ENCODE measurements around the gene ARMC7.
"Not testable (repeated sequence)": the region's sequence is repeated elsewhere in the genome, so short reads cannot be mapped to it uniquely, and the experiment has no call there.

Gene ARMC7

DNA sequence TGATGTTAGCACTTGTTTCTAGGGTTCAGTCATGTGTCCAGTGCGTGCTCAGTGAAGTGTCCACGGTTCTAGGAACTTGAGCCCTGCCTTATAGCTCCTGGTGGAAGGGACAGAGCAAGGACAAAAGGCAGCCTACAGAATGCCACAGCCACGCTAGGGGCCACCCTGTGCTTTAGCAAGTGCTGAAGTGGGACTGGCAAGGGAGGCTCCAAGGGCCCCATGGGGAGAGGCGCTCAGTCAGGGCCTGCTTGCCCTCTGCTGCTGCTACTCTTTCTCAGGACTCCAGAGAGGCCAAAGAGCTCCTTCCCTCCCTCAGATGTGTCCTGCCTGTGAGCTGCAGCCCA lies 15.0 kb downstream of the ARMC7 start:
- TF ChIP-seq EZH2 (IDR thresholded peaks at IDR 0.05) = no peak
- no peak for TF ChIP-seq FOXP2 (optimal IDR thresholded peaks at IDR 0.05; ENCODE audit: control extremely low read depth, extremely low read length, insufficient read depth)
- TF ChIP-seq POLR2AphosphoS5 (IDR thresholded peaks at IDR 0.05; ENCODE audit: borderline replicate concordance, low read depth, low read length) = no peak
- Histone ChIP-seq H3K36me3 (ENCODE audit: insufficient read depth, low read length) (peaks cover 6% of the 10 kb centered on the region; the same call in 1 of the 2 replicates), H3K27ac (no peak overlapping the region), H3K9ac (ENCODE audit: insufficient read length) (no peak overlapping the region), H3K9me3 (ENCODE audit: low read depth, low read length) (no peaks in the 10 kb centered on the region), H3K4me3 (no peak overlapping the region)
- no peak for DNase-seq (ENCODE audit: low read depth, low spot score)

- Histone ChIP-seq H3K9ac (ENCODE audit: insufficient read length) (no peak overlapping the region), H3K9me3 (ENCODE audit: low read depth, low read length) (no peaks in the 10 kb centered on the region), H3K36me3 (ENCODE audit: insufficient read depth, low read length) (peaks cover 7% of the 10 kb centered on the region; the same call in 1 of the 2 replicates), H3K27ac (no peak overlapping the region), H3K4me3 (no peak overlapping the region)
- TF ChIP-seq EZH2 (IDR thresholded peaks at IDR 0.05) (no peak), POLR2AphosphoS5 (IDR thresholded peaks at IDR 0.05; ENCODE audit: borderline replicate concordance, low read depth, low read length) (no peak), FOXP2 (optimal IDR thresholded peaks at IDR 0.05; ENCODE audit: control extremely low read depth, extremely low read length, insufficient read depth) (no peak)
- DNase-seq (ENCODE audit: low read depth, low spot score) = no peak
Observed at GRCh38 chr17:75125984-75126383, 16.2 kb downstream of the ARMC7 start.

DNA sequence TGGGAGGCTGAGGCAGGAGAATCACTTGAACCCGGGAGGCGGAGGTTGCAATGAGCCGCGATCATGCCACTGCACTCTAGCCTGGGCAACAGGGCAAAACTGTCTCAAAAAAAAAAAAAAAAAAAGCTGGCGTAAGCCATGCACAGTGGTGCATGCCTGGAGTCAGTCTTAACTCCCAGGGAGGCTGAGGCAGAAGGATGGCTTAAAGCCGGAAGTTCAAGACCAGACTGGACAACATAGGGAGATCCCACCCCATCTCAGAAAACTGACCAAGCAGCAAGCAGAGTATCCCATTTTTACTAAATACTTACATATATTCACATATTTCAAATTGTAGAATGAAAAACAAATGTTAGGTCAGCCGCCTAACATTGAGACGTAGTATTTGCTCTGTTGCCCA lies 17.2 kb downstream of the ARMC7 start:
- Histone ChIP-seq H3K36me3 (ENCODE audit: insufficient read depth, low read length) (peaks cover 7% of the 10 kb centered on the region; the same call in 1 of the 2 replicates), H3K4me3 (no peak overlapping the region), H3K9me3 (ENCODE audit: low read depth, low read length) (no peaks in the 10 kb centered on the region), H3K27ac (no peak overlapping the region), H3K9ac (ENCODE audit: insufficient read length) (no peak overlapping the region)
- no peak for DNase-seq (ENCODE audit: low read depth, low spot score)
- TF ChIP-seq FOXP2 (optimal IDR thresholded peaks at IDR 0.05; ENCODE audit: control extremely low read depth, extremely low read length, insufficient read depth) (no peak), EZH2 (IDR thresholded peaks at IDR 0.05) (no peak), POLR2AphosphoS5 (IDR thresholded peaks at IDR 0.05; ENCODE audit: borderline replicate concordance, low read depth, low read length) (no peak)

DNA sequence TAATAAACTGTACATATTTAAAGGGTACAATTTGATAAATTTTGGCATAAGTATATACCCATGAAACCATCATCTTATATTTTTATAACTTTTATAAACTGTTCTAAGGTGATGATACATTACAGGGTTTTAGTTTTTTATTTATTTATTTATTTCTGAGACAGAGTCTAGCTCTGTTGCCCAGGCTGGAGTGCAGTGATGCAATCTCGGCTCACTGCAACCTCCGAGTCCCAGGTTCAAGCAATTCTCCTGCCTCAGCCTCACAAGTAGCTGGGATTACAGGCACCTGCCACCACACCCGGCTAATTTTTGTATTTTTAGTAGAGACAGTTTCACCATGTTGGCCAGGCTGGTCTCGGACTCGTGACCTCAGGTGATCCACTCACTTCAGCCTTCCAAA lies 18.2 kb downstream of the ARMC7 start:
- H3K4me3 ChIP-seq; H3K36me3 ChIP-seq (ENCODE audit: insufficient read depth, low read length); DNase-seq (ENCODE audit: low read depth, low spot score); H3K9ac ChIP-seq (ENCODE audit: insufficient read length); H3K27ac ChIP-seq; H3K9me3 ChIP-seq (ENCODE audit: low read depth, low read length): not testable (repeated sequence)

GRCh38 chr17:75128694-75129505 lies 19.1 kb downstream of the ARMC7 start:
- no peak overlapping the region for H3K9ac ChIP-seq (ENCODE audit: insufficient read length)
- no peak for TF ChIP-seq FOXP2 (optimal IDR thresholded peaks at IDR 0.05; ENCODE audit: control extremely low read depth, extremely low read length, insufficient read depth)
- H3K4me3 ChIP-seq = no peak overlapping the region
- no peak for DNase-seq (ENCODE audit: low read depth, low spot score)
- H3K36me3 ChIP-seq (ENCODE audit: insufficient read depth, low read length) = peaks cover 7% of the 10 kb centered on the region; the same call in 1 of the 2 replicates
- H3K27ac ChIP-seq = no peak overlapping the region
- no peaks in the 10 kb centered on the region for H3K9me3 ChIP-seq (ENCODE audit: low read depth, low read length)

- no peaks in the 10 kb centered on the region for H3K9me3 ChIP-seq (ENCODE audit: low read depth, low read length)
- DNase-seq (ENCODE audit: low read depth, low spot score) = no peak
- peaks cover 7% of the 10 kb centered on the region; the same call in 1 of the 2 replicates for H3K36me3 ChIP-seq (ENCODE audit: insufficient read depth, low read length)
- no peak overlapping the region for H3K27ac ChIP-seq
- TF ChIP-seq FOXP2 (optimal IDR thresholded peaks at IDR 0.05; ENCODE audit: control extremely low read depth, extremely low read length, insufficient read depth) = no peak
- no peak for TF ChIP-seq EZH2 (IDR thresholded peaks at IDR 0.05)
- no peak; the same call in 1 of the 2 replicates for TF ChIP-seq POLR2AphosphoS5 (IDR thresholded peaks at IDR 0.05; ENCODE audit: borderline replicate concordance, low read depth, low read length)
- H3K4me3 ChIP-seq = no peak overlapping the region
- no peak overlapping the region for H3K9ac ChIP-seq (ENCODE audit: insufficient read length)
Observed at GRCh38 chr17:75129576-75129975, 19.8 kb downstream of the ARMC7 start.

DNA sequence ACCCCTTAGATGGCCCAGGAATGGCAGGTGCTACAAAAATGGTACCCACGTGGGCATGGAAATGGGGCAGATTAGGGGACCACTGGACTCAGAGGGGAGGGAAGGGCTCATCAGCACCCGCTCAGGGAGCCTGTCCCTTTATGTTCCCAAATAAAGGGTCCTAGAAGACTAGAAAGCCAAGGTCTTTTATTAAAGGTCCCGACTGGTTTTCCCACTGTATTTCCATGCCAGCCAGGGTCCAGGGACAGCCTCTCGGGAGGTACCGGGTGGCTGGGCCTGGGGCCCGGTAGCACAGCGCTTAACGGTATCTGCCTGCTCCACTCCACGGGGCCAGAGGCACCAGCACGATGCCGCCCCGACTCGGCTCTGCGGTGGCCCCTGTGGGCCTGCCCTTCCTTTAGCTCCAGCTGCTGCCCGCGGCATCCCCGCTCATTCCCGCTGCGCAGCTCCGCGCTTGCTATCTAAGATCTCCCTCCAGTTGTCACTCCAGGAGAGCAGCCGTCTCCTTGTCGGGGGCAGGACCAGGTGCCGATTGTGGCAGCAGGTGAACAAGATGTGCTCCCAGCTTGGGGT lies 20.4 kb downstream of the ARMC7 start:
- DNase-seq (ENCODE audit: low read depth, low spot score) = no peak
- Histone ChIP-seq H3K36me3 (ENCODE audit: insufficient read depth, low read length) (peaks cover 8% of the 10 kb centered on the region; the same call in 1 of the 2 replicates), H3K9me3 (ENCODE audit: low read depth, low read length) (no peaks in the 10 kb centered on the region), H3K27ac (no peak overlapping the region), H3K4me3 (peak overlapping the region; percentile 97), H3K9ac (ENCODE audit: insufficient read length) (no peak overlapping the region)
- TF ChIP-seq POLR2AphosphoS5 (IDR thresholded peaks at IDR 0.05; ENCODE audit: borderline replicate concordance, low read depth, low read length) (no peak), EZH2 (IDR thresholded peaks at IDR 0.05) (no peak), FOXP2 (optimal IDR thresholded peaks at IDR 0.05; ENCODE audit: control extremely low read depth, extremely low read length, insufficient read depth) (no peak)

DNA sequence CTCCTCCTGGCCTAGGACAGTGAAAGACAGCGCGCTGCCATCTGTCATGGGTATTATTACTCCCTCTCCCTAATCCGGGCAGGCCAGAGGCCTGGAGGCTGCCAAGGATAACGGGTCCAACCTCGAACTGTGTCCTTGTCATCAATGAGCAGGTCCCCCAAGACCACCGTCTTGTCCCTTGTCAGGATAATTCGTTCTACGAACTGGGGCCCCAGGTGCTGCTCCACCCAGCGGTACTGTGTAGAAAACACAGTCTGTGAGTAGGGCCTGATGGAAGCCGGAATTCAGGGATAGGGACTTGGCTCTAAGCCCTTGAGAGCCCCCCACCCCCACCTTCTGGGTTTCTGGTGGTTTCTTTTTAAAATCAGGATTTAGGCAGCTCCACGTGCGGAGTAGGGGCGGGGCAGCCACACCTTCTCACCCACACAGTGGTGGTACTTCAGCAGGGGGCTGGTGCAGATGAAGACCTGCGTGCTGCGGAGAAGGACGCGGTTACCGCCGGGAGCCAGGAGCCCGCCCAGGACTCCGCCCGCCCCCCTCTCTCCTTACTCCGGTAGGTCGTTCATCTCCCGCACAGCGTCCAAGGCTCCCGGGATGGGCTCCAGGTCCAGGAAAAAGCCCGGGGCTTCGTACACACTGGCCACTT lies 21.0 kb downstream of the ARMC7 start:
- Histone ChIP-seq H3K4me3 (peak overlapping the region; percentile 97), H3K9me3 (ENCODE audit: low read depth, low read length) (no peaks in the 10 kb centered on the region), H3K27ac (peak overlapping the region; percentile 70), H3K9ac (ENCODE audit: insufficient read length) (peak overlapping the region; percentile 90), H3K36me3 (ENCODE audit: insufficient read depth, low read length) (peaks cover 14% of the 10 kb centered on the region; the same call in 1 of the 2 replicates)
- DNase-seq (ENCODE audit: low read depth, low spot score) = peak; percentile 24
- TF ChIP-seq POLR2AphosphoS5 (IDR thresholded peaks at IDR 0.05; ENCODE audit: borderline replicate concordance, low read depth, low read length) = no peak

All from SK-N-MC (cell line).